GM23338 (cell line): ENCODE measurements around the gene CTNND2.

Experiments
- CTCF ChIP-seq, 2 experiments: fragments of 200-600 bp in 1 of 2; sonication (generic) in 1 of 2; conservative IDR thresholded peaks; 2 replicates each; pipeline versions ENCODE4 v1.5.1 to v1.6.1; 2016 to 2017; ENCODE audit warnings: antibody characterized with exemption in 2 of 2, low read depth in 2 of 2, mild to moderate bottlenecking in 2 of 2, moderate library complexity in 1 of 2
- EZH2phosphoT487 ChIP-seq: fragments of 200-600 bp; sonication (generic); IDR thresholded peaks from one replicate; pipeline ENCODE4 v1.8.1; 2018; ENCODE audit warnings: antibody characterized with exemption; ENCODE audit not compliant: unreplicated experiment
- REST ChIP-seq: IDR thresholded peaks from one replicate; pipeline ENCODE4 v1.6.1; 2018; ENCODE audit warnings: antibody characterized with exemption; ENCODE audit not compliant: unreplicated experiment

GRCh38 chr5:11890777-11891176 lies 13.5 kb downstream of the CTNND2 start:
- TF ChIP-seq REST (no peak), EZH2phosphoT487 (no peak), CTCF (conservative IDR thresholded peaks at IDR 0.05; ENCODE audit: low read depth in 2 of 2) (peak in 1 of 2 experiments; percentile 25; a peak in 2 of 4 replicates)
